Natural killer cell (primary cell): ENCODE data around the gene NOSIP. TPM values are rescaled to one million over a fixed set of nuclear protein-coding genes. Genes with fewer than 3 reads are reported as not detected.

Source experiments
- ATAC-seq, 3 donors: fragments of 150-1000 bp in 2 of 3; fragments of 200-7000 bp in 1 of 3; cut with Tn5 transposase; 1 replicate in 1 of 3; 2 replicates in 2 of 3; pipeline ENCODE4 v1.10.0; 2021; ENCODE audit warnings: mild to moderate bottlenecking in 2 of 3, moderate library complexity in 2 of 3
- DNase-seq, 2 donors: peaks; one replicate each; pipeline versions ENCODE4 v3.0.0 to v3.0.0-alpha.2; 2013 to 2021; ENCODE audit warnings: mixed read lengths in 1 of 2
- H3K27ac ChIP-seq: one replicate; pipeline ENCODE4 v1.5.1; 2013; ENCODE audit warnings: mild to moderate bottlenecking, low read length
- H3K27me3 ChIP-seq: one replicate; pipeline ENCODE4 v1.6.1; 2013; ENCODE audit warnings: low read length; ENCODE audit not compliant: control insufficient read depth, insufficient read depth
- H3K36me3 ChIP-seq: one replicate; pipeline ENCODE4 v1.6.1; 2013; ENCODE audit warnings: low read length; ENCODE audit not compliant: control insufficient read depth, insufficient read depth
- H3K4me1 ChIP-seq: one replicate; pipeline ENCODE4 v1.6.1; 2013; ENCODE audit warnings: low read length; ENCODE audit not compliant: control insufficient read depth, insufficient read depth
- H3K4me3 ChIP-seq: one replicate; pipeline ENCODE4 v1.5.1; 2013; ENCODE audit warnings: low read length
- H3K9me3 ChIP-seq: one replicate; pipeline ENCODE4 v1.6.1; 2013; ENCODE audit warnings: low read length; ENCODE audit not compliant: control insufficient read depth, insufficient read depth
- H3K27ac Mint-ChIP-seq, 2 donors: one replicate each; pipeline ENCODE4 v1.8.0; 2022; ENCODE audit warnings: mild to moderate bottlenecking in 2 of 2, mixed read lengths in 2 of 2, moderate library complexity in 1 of 2
- H3K27me3 Mint-ChIP-seq, 2 donors: one replicate each; pipeline ENCODE4 v1.8.0; 2022; ENCODE audit warnings: low read depth in 2 of 2, mixed read lengths in 2 of 2
- H3K36me3 Mint-ChIP-seq: one replicate; pipeline ENCODE4 v1.8.0; 2022; ENCODE audit warnings: mixed read lengths
- H3K4me1 Mint-ChIP-seq, 2 donors: one replicate each; pipeline ENCODE4 v1.8.0; 2022; ENCODE audit warnings: mixed read lengths in 2 of 2
- H3K4me3 Mint-ChIP-seq: one replicate; pipeline ENCODE4 v1.8.0; 2022; ENCODE audit warnings: mild to moderate bottlenecking, moderate library complexity, mixed read lengths
- H3K9me3 Mint-ChIP-seq, 2 donors: one replicate each; pipeline ENCODE4 v1.8.0; 2022; ENCODE audit warnings: mixed read lengths in 2 of 2
- WGBS: methylation state at CpG from one replicate; pipeline ENCODE4 v1.1.7; 2013; ENCODE audit warnings: missing lambda C conversion rate; ENCODE audit not compliant: insufficient coverage; 5-methylcytosine and 5-hydroxymethylcytosine counted together
- intact Hi-C: fragments of 100-400 bp; cut with micrococcal nuclease; formaldehyde crosslinking; loops from one replicate; pipeline ENCODE4 v1.14.2; 2022
- total RNA-seq, 4 donors: library from RNA; stranded (reverse); fragments of 120-200 nt in 1 of 4; gene quantifications; one replicate each; pipeline versions ENCODE4 v1.2.3 to v1.2.4, GENCODE V29; 2013 to 2022
- TF ChIP-seq, protein P1 (sequence below): fragments of 200-600 bp; IDR thresholded peaks from one replicate; pipeline ENCODE4 v1.8.0; 2022; ENCODE audit warnings: antibody characterized with exemption

The NOSIP gene
- total RNA-seq, 3 donors from 2014 or later (not counting 1 experiment from before 2014, with no cell fraction given): 46.7 to 63.6 (median 59.8) TPM

DNA sequence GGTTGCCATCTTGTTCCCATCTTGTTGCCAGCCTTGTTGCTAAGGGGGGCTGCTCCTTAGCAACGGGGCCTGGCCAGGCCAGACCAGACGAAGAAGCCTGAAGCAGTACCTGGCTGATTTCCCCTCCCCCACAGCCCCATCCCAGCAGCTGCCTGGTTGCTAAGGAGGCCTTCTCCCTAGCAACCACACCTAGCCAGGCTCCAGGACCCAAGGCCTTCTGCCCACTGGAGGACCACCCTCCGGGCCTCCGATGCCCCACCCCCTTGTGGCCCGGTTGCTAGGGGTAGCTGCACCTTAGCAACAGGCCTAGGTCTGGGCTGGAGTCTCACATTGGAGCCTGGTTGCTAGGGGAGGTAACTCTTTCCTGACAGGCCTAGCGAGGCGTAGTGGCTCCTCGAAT lies 4.7 kb upstream of the NOSIP start:
- H3K27ac Mint-ChIP-seq: no peak overlapping the region
- peaks cover 11 to 17% of the 10 kb centered on the region in 2 donors for H3K4me1 Mint-ChIP-seq
- no peak for DNase-seq
- intact Hi-C loops: no loop called here
- no peaks in the 10 kb centered on the region for H3K9me3 Mint-ChIP-seq
- no peaks in the 10 kb centered on the region for H3K9me3 ChIP-seq
- no peaks in the 10 kb centered on the region for H3K36me3 Mint-ChIP-seq
- ATAC-seq: no peak
- TF ChIP-seq, protein P1, sequence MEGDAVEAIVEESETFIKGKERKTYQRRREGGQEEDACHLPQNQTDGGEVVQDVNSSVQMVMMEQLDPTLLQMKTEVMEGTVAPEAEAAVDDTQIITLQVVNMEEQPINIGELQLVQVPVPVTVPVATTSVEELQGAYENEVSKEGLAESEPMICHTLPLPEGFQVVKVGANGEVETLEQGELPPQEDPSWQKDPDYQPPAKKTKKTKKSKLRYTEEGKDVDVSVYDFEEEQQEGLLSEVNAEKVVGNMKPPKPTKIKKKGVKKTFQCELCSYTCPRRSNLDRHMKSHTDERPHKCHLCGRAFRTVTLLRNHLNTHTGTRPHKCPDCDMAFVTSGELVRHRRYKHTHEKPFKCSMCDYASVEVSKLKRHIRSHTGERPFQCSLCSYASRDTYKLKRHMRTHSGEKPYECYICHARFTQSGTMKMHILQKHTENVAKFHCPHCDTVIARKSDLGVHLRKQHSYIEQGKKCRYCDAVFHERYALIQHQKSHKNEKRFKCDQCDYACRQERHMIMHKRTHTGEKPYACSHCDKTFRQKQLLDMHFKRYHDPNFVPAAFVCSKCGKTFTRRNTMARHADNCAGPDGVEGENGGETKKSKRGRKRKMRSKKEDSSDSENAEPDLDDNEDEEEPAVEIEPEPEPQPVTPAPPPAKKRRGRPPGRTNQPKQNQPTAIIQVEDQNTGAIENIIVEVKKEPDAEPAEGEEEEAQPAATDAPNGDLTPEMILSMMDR: no peak
- no peaks in the 10 kb centered on the region for H3K36me3 ChIP-seq
- no peak overlapping the region for H3K4me3 Mint-ChIP-seq
- no peak overlapping the region for H3K4me3 ChIP-seq
- WGBS: 83% methylated on average over 8 of the region's 8 CpGs
- peaks cover 9% of the 10 kb centered on the region for H3K4me1 ChIP-seq
- no peaks in the 10 kb centered on the region for H3K27me3 Mint-ChIP-seq
- no peaks in the 10 kb centered on the region for H3K27me3 ChIP-seq
- no peak overlapping the region for H3K27ac ChIP-seq

DNA sequence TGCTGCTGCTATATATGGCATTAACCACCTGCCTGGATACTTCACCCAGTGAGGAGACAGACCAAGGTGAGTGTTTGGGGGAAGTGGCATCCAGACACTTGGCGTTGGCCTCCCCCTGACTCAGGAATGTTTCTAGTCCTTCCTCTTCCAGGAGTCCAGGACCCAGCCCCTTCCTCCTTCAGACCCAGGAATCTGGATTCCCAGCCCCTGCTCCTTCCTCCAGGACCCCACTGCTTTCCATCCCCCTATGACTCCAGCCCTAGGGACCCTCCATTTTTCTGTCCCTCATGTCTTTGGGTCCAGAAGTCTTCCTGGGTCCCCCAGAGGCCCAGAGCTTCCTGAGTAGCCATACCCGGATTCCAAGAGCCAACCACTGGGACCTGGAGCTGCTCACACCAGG lies 2.9 kb upstream of the NOSIP start:
- TF ChIP-seq, protein P1: no peak
- H3K27ac ChIP-seq: no peak overlapping the region
- Mint-ChIP-seq H3K27ac (no peak overlapping the region), H3K36me3 (no peaks in the 10 kb centered on the region), H3K9me3 (no peaks in the 10 kb centered on the region), H3K4me3 (no peak overlapping the region), H3K27me3 (no peaks in the 10 kb centered on the region), H3K4me1 (peaks cover 21 to 23% of the 10 kb centered on the region in 2 donors)
- peaks cover 14% of the 10 kb centered on the region for H3K4me1 ChIP-seq
- no peak for DNase-seq
- H3K9me3 ChIP-seq: no peaks in the 10 kb centered on the region
- H3K36me3 ChIP-seq: no peaks in the 10 kb centered on the region
- no peak overlapping the region for H3K4me3 ChIP-seq
- no peak for ATAC-seq
- H3K27me3 ChIP-seq: no peaks in the 10 kb centered on the region
- intact Hi-C loops: no loop called here
- 79% methylated on average over 2 of the region's 2 CpGs for WGBS

DNA sequence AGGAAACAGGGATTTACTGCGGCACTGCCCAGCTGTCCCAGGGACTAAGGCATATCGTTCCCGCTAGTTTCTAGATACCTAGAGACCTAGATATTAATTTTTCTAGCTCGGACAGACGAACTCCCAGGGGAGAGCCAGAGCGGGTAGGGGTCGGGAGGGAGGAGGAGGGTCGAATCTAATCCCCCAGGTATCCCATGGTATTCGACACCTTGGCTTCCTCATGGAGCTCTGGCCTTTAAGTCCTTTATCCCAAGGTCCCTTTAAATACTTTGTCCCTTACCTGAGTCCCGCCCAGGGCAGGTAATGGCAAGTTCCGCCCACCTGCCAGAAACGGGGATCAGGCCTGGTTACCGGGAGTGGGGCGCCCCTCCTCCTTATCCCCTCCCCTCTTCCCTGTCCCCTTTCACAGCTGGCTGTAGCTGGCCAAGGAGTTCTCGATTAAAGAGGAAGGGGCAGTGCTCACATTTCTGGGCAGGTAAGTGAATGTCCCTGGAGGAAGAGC lies 702 bp upstream of the NOSIP start, which contains the start of gene PRRG2:
Gene PRRG2 (plus strand): TSS at position 310 of the 502 bp plus-strand sequence. CDS start 1,904 bp downstream, outside the sequence.
- Histone ChIP-seq H3K4me1 (peaks cover 14% of the 10 kb centered on the region), H3K9me3 (no peaks in the 10 kb centered on the region), H3K27ac (peak within 1 kb of the TSS; percentile 47), H3K4me3 (peak within 1 kb of the TSS; percentile 61), H3K27me3 (no peaks in the 10 kb centered on the region), H3K36me3 (peaks cover 3% of the 10 kb centered on the region)
- ATAC-seq (no peak), DNase-seq (no peak)
- peak within 1 kb of the TSS; percentile 96 for H3K4me3 Mint-ChIP-seq
- H3K27me3 Mint-ChIP-seq: no peaks in the 10 kb centered on the region
- peaks cover 21 to 32% of the 10 kb centered on the region in 2 donors for H3K4me1 Mint-ChIP-seq
- WGBS: 62% methylated on average over 12 of the region's 15 CpGs
- H3K27ac Mint-ChIP-seq: peak within 1 kb of the TSS; percentile 89 to 92
- intact Hi-C loops: loop anchor here (2.0 kb wide), 1 partner anchor 60 kb away; the partner anchor contains the start of gene RRAS
- H3K9me3 Mint-ChIP-seq: no peaks in the 10 kb centered on the region
- H3K36me3 Mint-ChIP-seq: no peaks in the 10 kb centered on the region
- TF ChIP-seq, protein P1: no peak

DNA sequence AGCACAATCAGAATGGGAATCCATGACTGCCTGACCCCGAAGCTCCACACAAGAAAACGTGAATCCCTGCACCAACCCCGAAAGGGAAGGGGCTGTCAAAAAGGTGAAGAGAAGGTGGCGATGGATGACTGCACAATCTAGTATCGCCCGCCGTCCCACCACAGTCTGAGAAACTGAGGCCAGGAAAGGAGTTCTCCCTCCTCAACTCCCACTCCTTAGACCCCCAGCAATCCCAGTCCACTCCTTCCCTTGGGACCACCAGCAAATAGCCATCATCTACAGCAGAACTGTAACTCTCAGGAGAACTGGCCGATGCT lies 451 bp downstream of the NOSIP start:
- peak overlapping the region; percentile 61 for H3K4me3 ChIP-seq
- no peak for ATAC-seq
- TF ChIP-seq, protein P1: no peak

More for the DNA sequence above, 451 bp downstream of the NOSIP start:
- no peaks in the 10 kb centered on the region for H3K9me3 ChIP-seq
- H3K36me3 ChIP-seq: peaks cover 9% of the 10 kb centered on the region
- Mint-ChIP-seq H3K4me1 (peaks cover 21 to 32% of the 10 kb centered on the region in 2 donors), H3K27ac (peak overlapping the region; percentile 89 to 92), H3K4me3 (peak overlapping the region; percentile 96), H3K27me3 (no peaks in the 10 kb centered on the region), H3K9me3 (no peaks in the 10 kb centered on the region), H3K36me3 (no peaks in the 10 kb centered on the region)
- H3K4me1 ChIP-seq: peaks cover 14% of the 10 kb centered on the region
- intact Hi-C loops: loop anchor here (2.0 kb wide), 1 partner anchor 61 kb away; the partner anchor contains the start of gene RRAS
- DNase-seq: no peak
- no peaks in the 10 kb centered on the region for H3K27me3 ChIP-seq
- peak overlapping the region; percentile 45 for H3K27ac ChIP-seq
- 2% methylated on average over 8 of the region's 8 CpGs for WGBS
